Tibial nerve (tissue), 4 donors: Measurements from ENCODE around the gene PHEX. TPM values are rescaled to one million over a fixed set of nuclear protein-coding genes. Genes with fewer than 3 reads are reported as not detected.

Source experiments
- DNase-seq, 2 donors: peaks; one replicate each; pipeline ENCODE4 v3.0.0-alpha.2; 2019; ENCODE audit warnings: low spot score in 2 of 2
- H3K27ac ChIP-seq, 4 donors: fragments of 200-600 bp; sonication (generic) in 3 of 4; one replicate each; pipeline ENCODE4 v1.5.1; 2017 to 2019; ENCODE audit warnings: mild to moderate bottlenecking in 1 of 4
- H3K27me3 ChIP-seq, 2 donors: fragments of 200-600 bp; sonication (generic) in 1 of 2; one replicate each; pipeline versions ENCODE4 v1.5.1 to v1.6.0; 2017 to 2019
- H3K36me3 ChIP-seq, 3 donors: fragments of 200-600 bp; sonication (generic); one replicate each; pipeline ENCODE4 v1.5.1; 2018 to 2019
- H3K4me1 ChIP-seq, 4 donors: fragments of 200-600 bp; sonication (generic) in 3 of 4; one replicate each; pipeline ENCODE4 v1.5.1; 2017 to 2019
- H3K4me3 ChIP-seq, 4 donors: fragments of 200-600 bp; sonication (generic) in 3 of 4; one replicate each; pipeline ENCODE4 v1.5.1; 2017 to 2019; ENCODE audit warnings: mild to moderate bottlenecking in 1 of 4, moderate library complexity in 1 of 4
- H3K9me3 ChIP-seq, 4 donors: fragments of 200-600 bp; sonication (generic) in 3 of 4; one replicate each; pipeline ENCODE4 v1.5.1; 2017 to 2019
- EP300 ChIP-seq, 2 donors: sonication (generic); formaldehyde crosslinking; IDR thresholded peaks; one replicate each; pipeline ENCODE4 v1.6.1; 2017; ENCODE audit warnings: antibody characterized with exemption in 2 of 2, mild to moderate bottlenecking in 1 of 2
- POLR2A ChIP-seq, 2 donors: fragments of 450-650 bp; IDR thresholded peaks; one replicate each; pipeline ENCODE4 v1.6.1; 2017; ENCODE audit warnings: antibody characterized with exemption in 2 of 2, mild to moderate bottlenecking in 2 of 2, moderate library complexity in 2 of 2
- WGBS, 2 donors: methylation state at CpG; one replicate each; pipeline ENCODE4 v1.1.5; 2018; 5-methylcytosine and 5-hydroxymethylcytosine counted together
- total RNA-seq, 4 donors: library from RNA; depleted of rRNA; stranded (reverse); fragments of >200 nt; gene quantifications; one replicate each; pipeline ENCODE4 v1.1.0, GENCODE V29; 2016
- TF ChIP-seq, protein P1 (sequence below), 5 experiments: fragments of 200-600 bp in 3 of 5; fragments of 450-650 bp in 2 of 5; sonication (generic) in 3 of 5; IDR thresholded peaks; one replicate each; pipeline ENCODE4 v1.5.1; 2016 to 2019; ENCODE audit warnings: antibody characterized with exemption in 5 of 5, mild to moderate bottlenecking in 3 of 5, moderate library complexity in 2 of 5

Gene PHEX
- total RNA-seq, 4 donors from 2014 or later = under 0.01 TPM; not detected in 2

DNA sequence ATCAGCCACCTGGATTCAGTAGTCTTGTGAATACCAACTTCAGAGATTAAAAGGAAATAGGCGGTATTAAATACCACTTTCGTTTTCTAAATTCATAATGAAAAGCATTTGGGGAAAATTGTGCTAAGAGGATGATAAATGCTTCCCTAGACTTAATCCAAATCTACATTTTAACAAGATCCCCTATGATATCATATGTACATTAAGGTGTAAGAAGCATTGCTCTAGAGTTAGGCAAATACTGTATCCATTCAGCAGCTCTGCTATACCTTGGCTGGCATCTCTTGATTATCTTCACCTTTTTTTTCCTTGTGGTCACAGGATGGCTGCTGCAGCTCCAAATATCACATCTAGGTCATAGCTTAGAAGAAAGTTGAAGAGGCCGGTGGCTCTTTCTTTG, 40.6 kb upstream of the PHEX start:
- Histone ChIP-seq H3K27me3 (no peaks in the 10 kb centered on the region), H3K36me3 (peaks cover 0 to 26% (median 0%) of the 10 kb centered on the region in 3 donors), H3K27ac (no peak overlapping the region), H3K4me3 (no peak overlapping the region), H3K4me1 (no peaks in the 10 kb centered on the region), H3K9me3 (no peaks in the 10 kb centered on the region)
- DNase-seq = no peak
- TF ChIP-seq POLR2A (IDR thresholded peaks at IDR 0.05) = no peak
- TF ChIP-seq, protein P1, sequence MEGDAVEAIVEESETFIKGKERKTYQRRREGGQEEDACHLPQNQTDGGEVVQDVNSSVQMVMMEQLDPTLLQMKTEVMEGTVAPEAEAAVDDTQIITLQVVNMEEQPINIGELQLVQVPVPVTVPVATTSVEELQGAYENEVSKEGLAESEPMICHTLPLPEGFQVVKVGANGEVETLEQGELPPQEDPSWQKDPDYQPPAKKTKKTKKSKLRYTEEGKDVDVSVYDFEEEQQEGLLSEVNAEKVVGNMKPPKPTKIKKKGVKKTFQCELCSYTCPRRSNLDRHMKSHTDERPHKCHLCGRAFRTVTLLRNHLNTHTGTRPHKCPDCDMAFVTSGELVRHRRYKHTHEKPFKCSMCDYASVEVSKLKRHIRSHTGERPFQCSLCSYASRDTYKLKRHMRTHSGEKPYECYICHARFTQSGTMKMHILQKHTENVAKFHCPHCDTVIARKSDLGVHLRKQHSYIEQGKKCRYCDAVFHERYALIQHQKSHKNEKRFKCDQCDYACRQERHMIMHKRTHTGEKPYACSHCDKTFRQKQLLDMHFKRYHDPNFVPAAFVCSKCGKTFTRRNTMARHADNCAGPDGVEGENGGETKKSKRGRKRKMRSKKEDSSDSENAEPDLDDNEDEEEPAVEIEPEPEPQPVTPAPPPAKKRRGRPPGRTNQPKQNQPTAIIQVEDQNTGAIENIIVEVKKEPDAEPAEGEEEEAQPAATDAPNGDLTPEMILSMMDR (IDR thresholded peaks at IDR 0.05) = no peak
- TF ChIP-seq EP300 (IDR thresholded peaks at IDR 0.05) = no peak
- 86 to 94% methylated on average over 3 of the region's 3 CpGs for WGBS, 2 donors

DNA sequence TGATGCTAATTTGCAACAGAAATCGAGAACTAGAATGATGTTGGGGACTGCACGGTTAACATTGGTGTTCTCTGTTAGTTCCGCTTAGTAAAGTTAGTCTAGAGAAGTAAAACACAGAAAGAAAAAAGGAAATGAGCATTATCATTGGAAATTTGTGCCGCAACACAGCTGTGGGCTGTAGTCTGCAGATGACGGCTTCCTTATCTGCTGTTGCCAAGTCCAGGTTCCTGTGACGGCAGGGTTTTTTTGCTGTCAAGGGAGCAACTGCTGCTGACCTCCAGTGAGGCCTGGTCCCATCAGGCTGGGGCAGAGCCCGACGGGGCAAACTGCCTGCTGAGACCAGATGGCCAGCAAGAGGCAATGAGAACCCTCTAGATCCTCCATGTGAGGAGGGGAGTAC, 38.9 kb upstream of the PHEX start:
- Histone ChIP-seq H3K9me3 (no peaks in the 10 kb centered on the region), H3K27ac (peak overlapping the region in 1 of 4 donors; percentile 52), H3K4me1 (no peaks in the 10 kb centered on the region), H3K36me3 (peaks cover 0 to 22% (median 0%) of the 10 kb centered on the region in 3 donors), H3K27me3 (no peaks in the 10 kb centered on the region), H3K4me3 (no peak overlapping the region)
- no peak for DNase-seq
- no peak for TF ChIP-seq POLR2A (IDR thresholded peaks at IDR 0.05)
- TF ChIP-seq, protein P1 (IDR thresholded peaks at IDR 0.05) = no peak
- peak in 1 of 2 donors; percentile 45 for TF ChIP-seq EP300 (IDR thresholded peaks at IDR 0.05)
- WGBS, 2 donors = 69 to 78% methylated on average over 6 to 8 of the region's 8 CpGs

DNA sequence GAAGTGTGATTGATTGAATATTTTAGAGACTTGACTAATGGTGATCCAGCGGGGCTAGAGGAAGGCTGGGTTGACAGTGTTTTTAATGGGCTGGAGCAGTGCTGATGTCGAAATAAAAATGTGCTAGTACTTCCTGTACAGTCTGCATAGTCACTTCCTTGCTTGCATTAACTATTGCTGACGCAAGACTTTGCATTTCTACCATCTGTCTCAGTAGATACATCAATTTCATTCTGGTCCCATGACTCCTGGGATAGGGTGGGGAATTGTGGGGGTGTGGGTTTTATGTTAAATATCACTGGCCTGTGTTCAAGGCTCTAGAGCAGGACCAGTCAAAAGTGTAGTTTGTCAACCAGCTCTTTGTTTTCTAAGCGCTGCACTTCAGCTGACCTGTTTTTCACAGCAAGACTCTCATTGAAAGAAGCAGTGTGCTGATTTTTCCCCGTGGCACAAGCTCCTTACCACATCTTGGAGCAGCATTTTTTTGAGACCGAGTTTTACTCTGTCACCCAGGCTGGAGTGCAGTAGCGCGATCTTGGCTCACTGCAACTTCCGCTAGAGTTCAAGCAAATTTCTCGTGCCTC, 35.2 kb upstream of the PHEX start:
- Histone ChIP-seq H3K27me3 (no peaks in the 10 kb centered on the region), H3K27ac (peak overlapping the region in 2 of 4 donors; percentile 54 to 78), H3K9me3 (peaks cover 0 to 3% (median 0%) of the 10 kb centered on the region in 4 donors), H3K4me3 (no peak overlapping the region), H3K36me3 (peaks cover 0 to 13% (median 0%) of the 10 kb centered on the region in 3 donors), H3K4me1 (no peaks in the 10 kb centered on the region)
- TF ChIP-seq, protein P1 (IDR thresholded peaks at IDR 0.05) = no peak
- peak; percentile 43 to 72 for TF ChIP-seq EP300 (IDR thresholded peaks at IDR 0.05)
- 48 to 60% methylated on average over 7 to 10 of the region's 10 CpGs for WGBS, 2 donors
- peak in 1 of 2 donors; percentile 9 for DNase-seq

DNA sequence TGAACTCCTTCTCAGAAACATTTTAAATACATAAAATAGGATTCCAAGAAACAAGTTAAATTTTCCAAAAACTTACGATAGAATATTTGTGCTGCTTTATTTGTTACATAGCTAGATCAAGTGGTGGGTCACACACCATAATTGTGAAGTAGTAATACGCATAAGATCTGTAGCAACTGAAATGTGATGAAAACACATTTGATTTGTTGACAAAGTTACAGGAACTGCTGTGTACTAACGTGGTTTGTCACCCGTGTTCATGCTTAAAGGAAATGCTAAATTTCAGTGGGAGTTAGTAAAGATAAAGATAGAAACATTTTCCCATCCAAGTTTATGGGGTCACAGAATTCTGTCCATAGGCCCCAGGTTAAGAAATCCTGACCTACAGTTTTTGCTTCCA, 34.1 kb upstream of the PHEX start:
- TF ChIP-seq EP300 (IDR thresholded peaks at IDR 0.05) (no peak), POLR2A (IDR thresholded peaks at IDR 0.05) (no peak)
- Histone ChIP-seq H3K4me1 (no peaks in the 10 kb centered on the region), H3K27ac (peak overlapping the region in 2 of 4 donors; percentile 11 to 78), H3K9me3 (peaks cover 0 to 3% (median 0%) of the 10 kb centered on the region in 4 donors), H3K27me3 (no peaks in the 10 kb centered on the region), H3K4me3 (no peak overlapping the region), H3K36me3 (peaks cover 0 to 7% (median 0%) of the 10 kb centered on the region in 3 donors)
- 58 to 66% methylated on average over 4 of the region's 4 CpGs for whole genome bisulfite sequencing, 2 donors
- DNase-seq = no peak

DNA sequence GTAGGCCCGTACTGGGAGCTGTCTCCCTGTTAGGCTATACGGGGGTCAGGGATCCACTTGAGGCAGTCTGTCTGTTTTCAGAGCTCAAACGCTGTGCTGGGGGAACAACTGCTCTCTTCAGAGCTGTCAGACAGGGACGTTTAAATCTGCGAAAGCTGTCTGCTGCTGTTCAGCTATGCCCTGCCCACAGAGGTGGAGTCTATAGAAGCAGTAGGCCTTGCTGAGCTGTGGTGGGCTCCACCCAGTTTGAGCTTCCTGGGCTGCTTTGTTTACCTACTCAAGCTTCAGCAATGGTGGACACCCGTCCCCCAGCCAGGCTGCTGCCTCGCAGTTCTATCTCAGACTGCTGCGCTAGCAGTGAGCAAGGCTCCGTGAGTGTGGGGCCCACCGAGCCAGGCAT, 27.3 kb upstream of the PHEX start:
- WGBS, 2 donors = 90 to 96% methylated on average over 4 to 9 of the region's 10 CpGs
- peaks cover 0 to 3% (median 0%) of the 10 kb centered on the region in 4 donors for H3K9me3 ChIP-seq
- no peaks in the 10 kb centered on the region for H3K27me3 ChIP-seq
- H3K27ac ChIP-seq = no peak overlapping the region
- H3K4me3 ChIP-seq = no peak overlapping the region
- no peaks in the 10 kb centered on the region for H3K4me1 ChIP-seq
- peaks cover 0 to 13% (median 0%) of the 10 kb centered on the region in 3 donors for H3K36me3 ChIP-seq
- TF ChIP-seq POLR2A (IDR thresholded peaks at IDR 0.05) = no peak
- TF ChIP-seq EP300 (IDR thresholded peaks at IDR 0.05) = no peak
- TF ChIP-seq, protein P1 (IDR thresholded peaks at IDR 0.05) = no peak
- DNase-seq = no peak
